Suppressor macrophage treated with lipopolysaccharide for 4 hours (primary cell): ENCODE data around the gene DUSP10.
A peak's percentile ranks its signal among the peaks of the same experiment; 100 is the strongest.

ENCODE experiments used
- DNase-seq: peaks from one replicate; pipeline ENCODE4 v3.0.0-alpha.2; 2020

Gene DUSP10

GRCh38 chr1:221690858-221691257 is 51.0 kb downstream of the DUSP10 start:
- DNase-seq: no peak

GRCh38 chr1:221689138-221689537 is 52.8 kb downstream of the DUSP10 start:
- peak; percentile 30 for DNase-seq

GRCh38 chr1:221688488-221688843 is 53.4 kb downstream of the DUSP10 start:
- peak; percentile 19 for DNase-seq

- no peak for DNase-seq
Measured at GRCh38 chr1:221687836-221688487, 53.9 kb downstream of the DUSP10 start.

GRCh38 chr1:221683681-221684080 is 58.2 kb downstream of the DUSP10 start:
- peak; percentile 27 for DNase-seq

GRCh38 chr1:221680085-221680484 is 61.8 kb downstream of the DUSP10 start:
- no peak for DNase-seq

GRCh38 chr1:221678014-221678413 is 63.9 kb downstream of the DUSP10 start:
- DNase-seq: no peak

GRCh38 chr1:221675880-221676800 is 65.7 kb downstream of the DUSP10 start:
- no peak for DNase-seq

GRCh38 chr1:221672965-221673364 is 68.9 kb downstream of the DUSP10 start:
- DNase-seq: no peak

- peak; percentile 20 for DNase-seq
Measured at GRCh38 chr1:221672239-221672645, 69.6 kb downstream of the DUSP10 start.

- no peak for DNase-seq
Measured at GRCh38 chr1:221670081-221670480, 71.8 kb downstream of the DUSP10 start.

- DNase-seq: no peak
Measured at GRCh38 chr1:221669441-221669840, 72.4 kb downstream of the DUSP10 start.

- DNase-seq: peak; percentile 55
Measured at GRCh38 chr1:221667504-221667903, 74.4 kb downstream of the DUSP10 start.

GRCh38 chr1:221664253-221664652 is 77.6 kb downstream of the DUSP10 start:
- no peak for DNase-seq

- no peak for DNase-seq
Measured at GRCh38 chr1:221663321-221663720, 78.6 kb downstream of the DUSP10 start.

GRCh38 chr1:221655766-221656305 is 86.1 kb downstream of the DUSP10 start:
- no peak for DNase-seq
